ENCODE data around the gene CCDC24. TPM values are rescaled to one million over a fixed set of nuclear protein-coding genes. Genes with fewer than 3 reads are reported as not detected.

The CCDC24 gene
- total and polyA plus RNA-seq, 8 donors = 3.9 to 45.9 (median 6.5) TPM

DNA sequence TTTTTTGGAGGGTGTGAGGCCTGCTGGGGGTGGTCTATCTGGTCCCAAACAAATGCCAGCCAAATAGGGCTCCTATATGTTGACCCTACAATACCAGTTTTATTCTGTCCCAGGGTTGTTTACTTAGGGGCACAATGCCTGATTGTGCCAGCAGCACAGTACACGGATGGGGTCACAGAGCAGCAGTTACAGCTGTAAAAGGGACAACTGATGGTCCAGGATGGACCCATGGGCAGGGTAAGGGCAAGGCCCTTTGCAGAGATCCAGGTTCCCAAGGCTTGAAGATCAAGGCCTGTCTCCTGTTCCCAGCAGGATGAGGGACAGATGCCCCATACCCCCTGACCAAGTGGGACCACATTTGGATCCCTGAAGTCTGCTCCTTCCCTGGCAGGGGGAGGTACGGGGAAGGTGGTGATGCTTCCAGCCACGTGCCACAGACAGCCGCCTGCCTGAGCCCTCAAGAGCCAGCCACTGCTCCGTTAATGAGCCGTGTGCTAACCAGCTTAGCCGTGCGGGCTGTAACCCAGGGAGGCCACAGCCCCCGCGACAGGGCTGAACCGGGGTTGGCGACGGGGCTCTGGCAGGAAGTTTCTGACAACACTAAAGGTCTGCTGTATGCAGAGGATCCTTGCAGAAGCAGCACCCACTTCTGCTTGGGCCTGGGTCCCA, 21.7 kb downstream of the CCDC24 start:
- no peaks in the 10 kb centered on the region for H3K4me1 ChIP-seq
- no peak overlapping the region for H3K27ac ChIP-seq
- WGBS, 2 donors = 79 to 82% methylated on average over 13 of the region's 13 CpGs
- FAIRE-seq (no peak), ATAC-seq (peak in 3 of 4 donors; percentile 29 to 66 (median 65)), DNase-seq (no peak)
- H3K27me3 ChIP-seq = no peaks in the 10 kb centered on the region
- H3K9me3 ChIP-seq = no peaks in the 10 kb centered on the region
- H3K36me3 ChIP-seq = no peaks in the 10 kb centered on the region
- TF ChIP-seq CTCF (IDR thresholded peaks at IDR 0.05) = no peak
- H3K4me3 ChIP-seq = no peak overlapping the region
- intact Hi-C loops (cut with DNase I) = no loop called here

DNA sequence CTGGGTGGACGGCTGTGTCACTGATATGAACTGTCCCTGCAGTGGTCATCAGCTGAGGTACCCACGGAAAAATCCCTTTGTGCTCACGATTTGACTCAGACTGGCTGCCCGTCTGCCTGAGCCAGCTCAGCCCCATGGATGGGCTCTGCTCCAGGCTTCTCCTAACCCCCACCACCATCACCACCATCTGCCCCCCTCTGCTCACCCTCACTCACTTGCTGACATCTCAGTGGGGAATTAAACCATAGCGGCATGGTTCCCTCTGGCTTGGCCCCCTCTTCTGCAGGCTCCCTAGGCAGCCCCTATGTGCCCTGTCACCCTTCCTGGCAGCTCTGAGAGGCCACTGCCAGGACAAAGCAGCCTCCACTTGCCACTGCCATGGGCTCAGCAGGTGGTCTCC, 22.6 kb downstream of the CCDC24 start:
- Histone ChIP-seq H3K4me1 (no peaks in the 10 kb centered on the region), H3K27me3 (no peaks in the 10 kb centered on the region), H3K36me3 (no peaks in the 10 kb centered on the region), H3K4me3 (no peak overlapping the region), H3K9me3 (no peaks in the 10 kb centered on the region), H3K27ac (no peak overlapping the region)
- no peak for FAIRE-seq
- intact Hi-C loops (cut with DNase I) = no loop called here
- no peak for ATAC-seq
- 80% methylated on average over 5 of the region's 5 CpGs for WGBS, 2 donors
- no peak for TF ChIP-seq CTCF (IDR thresholded peaks at IDR 0.05)
- no peak for DNase-seq

DNA sequence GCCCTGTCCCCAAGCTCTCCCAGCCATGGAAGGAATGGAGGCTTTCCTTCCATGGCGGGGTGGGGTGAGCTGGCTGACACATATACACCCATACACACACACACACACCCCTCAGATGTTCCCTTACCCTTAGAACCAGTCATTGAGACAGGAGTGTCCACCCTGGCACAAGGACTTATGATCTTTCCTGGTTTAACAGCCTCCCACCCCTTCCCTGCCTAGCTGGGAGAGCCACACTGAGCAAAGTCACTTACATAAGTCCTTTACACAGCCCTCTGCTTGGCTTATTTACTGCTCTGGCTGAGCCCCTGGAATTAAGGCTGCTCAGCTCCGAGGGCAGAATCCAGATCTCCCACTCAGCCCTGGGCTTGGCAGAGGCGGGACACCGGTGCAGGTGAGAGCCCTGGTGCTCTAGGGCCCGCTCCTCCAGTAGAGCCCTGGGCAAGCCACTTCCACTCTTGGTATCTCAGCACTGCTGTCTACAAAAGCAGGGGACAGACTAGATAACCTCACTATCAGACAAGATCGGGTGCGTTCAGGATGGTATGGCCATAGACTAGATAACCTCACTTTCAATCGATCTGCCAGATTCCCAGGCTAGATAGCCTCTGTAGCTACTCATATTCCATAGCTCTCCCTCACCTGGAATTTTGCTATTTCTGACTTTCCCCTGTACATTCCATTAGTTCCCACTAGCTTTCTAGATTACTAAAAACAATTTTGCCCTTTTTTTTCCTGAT, 23.1 kb downstream of the CCDC24 start:
- WGBS, 2 donors = 77 to 81% methylated on average over 8 of the region's 8 CpGs
- H3K27ac ChIP-seq = no peak overlapping the region
- no peak for TF ChIP-seq CTCF (IDR thresholded peaks at IDR 0.05)
- no peaks in the 10 kb centered on the region for H3K9me3 ChIP-seq
- H3K36me3 ChIP-seq = no peaks in the 10 kb centered on the region
- FAIRE-seq (no peak), ATAC-seq (no peak), DNase-seq (no peak)
- H3K27me3 ChIP-seq = no peaks in the 10 kb centered on the region
- no peak overlapping the region for H3K4me3 ChIP-seq
- intact Hi-C loops (cut with DNase I) = no loop called here
- no peaks in the 10 kb centered on the region for H3K4me1 ChIP-seq

DNA sequence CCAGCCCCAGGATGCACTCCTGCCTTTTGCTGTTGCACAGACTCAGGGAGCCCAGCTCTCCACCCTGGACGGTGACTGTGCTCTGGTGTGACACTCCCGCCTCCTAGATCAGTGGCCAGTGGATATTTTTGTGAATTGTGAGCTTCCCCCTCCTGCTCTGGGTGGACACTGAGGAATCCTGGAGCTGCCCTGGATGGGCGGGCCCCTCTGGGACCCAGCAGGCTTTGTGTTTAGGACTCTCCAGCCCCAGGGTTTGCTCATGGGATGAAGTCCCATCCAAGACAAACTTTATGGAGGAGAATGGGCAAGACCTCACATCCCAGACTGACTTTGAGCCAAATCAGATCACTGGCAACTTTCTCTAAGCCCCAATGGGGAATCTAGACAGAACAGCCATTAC, 23.8 kb downstream of the CCDC24 start:
- no peaks in the 10 kb centered on the region for H3K9me3 ChIP-seq
- H3K27me3 ChIP-seq = no peaks in the 10 kb centered on the region
- FAIRE-seq (no peak), ATAC-seq (no peak), DNase-seq (no peak)
- no peak overlapping the region for H3K27ac ChIP-seq
- 70 to 81% methylated on average over 3 of the region's 3 CpGs for WGBS, 2 donors
- no peaks in the 10 kb centered on the region for H3K36me3 ChIP-seq
- H3K4me1 ChIP-seq = no peaks in the 10 kb centered on the region
- H3K4me3 ChIP-seq = no peak overlapping the region
- TF ChIP-seq CTCF (IDR thresholded peaks at IDR 0.05) = no peak
- intact Hi-C loops (cut with DNase I) = no loop called here

Data from pancreas (tissue), 10 donors.